H9 (cell line): Measurements from ENCODE around the gene FABP7. TPM values are rescaled to one million over a fixed set of nuclear protein-coding genes. Genes with fewer than 3 reads are reported as not detected.
A peak's percentile ranks its signal among the peaks of the same experiment; 100 is the strongest.

Experiments used
- DNase-seq: peaks from one replicate; pipeline ENCODE4 v3.0.0-alpha.2; 2017
- H2AFZ ChIP-seq: one replicate; pipeline ENCODE4 v1.6.1; 2013; ENCODE audit warnings: mild to moderate bottlenecking, low read length, control low read depth, moderate library complexity
- H2AK5ac ChIP-seq: 2 replicates; pipeline ENCODE4 v1.6.1; 2013; ENCODE audit warnings: low read length, control low read depth, mixed read lengths; ENCODE audit not compliant: insufficient read length
- H2BK120ac ChIP-seq: one replicate; pipeline ENCODE4 v1.6.1; 2013; ENCODE audit warnings: low read depth, mild to moderate bottlenecking, low read length, control low read depth, inconsistent platforms; ENCODE audit not compliant: poor library complexity, severe bottlenecking
- H2BK12ac ChIP-seq: 2 replicates; pipeline ENCODE4 v1.6.1; 2013; ENCODE audit warnings: low read length, control low read depth, mixed read lengths, low read depth; ENCODE audit not compliant: insufficient read length
- H2BK15ac ChIP-seq: 2 replicates; pipeline ENCODE4 v1.6.1; 2013; ENCODE audit warnings: low read depth, low read length, control low read depth
- H2BK20ac ChIP-seq: one replicate; pipeline ENCODE4 v1.6.1; 2013; ENCODE audit warnings: low read depth, mild to moderate bottlenecking, low read length, control low read depth, inconsistent platforms; ENCODE audit not compliant: poor library complexity, severe bottlenecking
- H2BK5ac ChIP-seq: 2 replicates; pipeline ENCODE4 v1.6.1; 2013; ENCODE audit warnings: low read length, control low read depth, mixed read lengths; ENCODE audit not compliant: insufficient read length
- H3K14ac ChIP-seq: 2 replicates; pipeline ENCODE4 v1.6.1; 2013; ENCODE audit warnings: low read length, control low read depth; ENCODE audit not compliant: insufficient read depth
- H3K18ac ChIP-seq: 2 replicates; pipeline ENCODE4 v1.6.1; 2013; ENCODE audit warnings: low read depth, mild to moderate bottlenecking, mixed read lengths, low read length, control low read depth; ENCODE audit not compliant: insufficient read length
- H3K23ac ChIP-seq: 2 replicates; pipeline ENCODE4 v1.6.1; 2013; ENCODE audit warnings: low read length, control low read depth, mixed read lengths, low read depth; ENCODE audit not compliant: insufficient read length
- H3K23me2 ChIP-seq: 2 replicates; pipeline ENCODE4 v1.6.1; 2013; ENCODE audit warnings: low read depth, mild to moderate bottlenecking, mixed read lengths, low read length, control low read depth; ENCODE audit not compliant: insufficient read length, poor library complexity, severe bottlenecking
- H3K27ac ChIP-seq: 2 replicates; pipeline ENCODE4 v1.5.1; 2013; ENCODE audit warnings: low read length, control low read depth, mixed read lengths, low read depth; ENCODE audit not compliant: insufficient read length
- H3K27me3 ChIP-seq: 2 replicates; pipeline ENCODE4 v1.6.1; 2013; ENCODE audit warnings: low read length, control low read depth, inconsistent platforms; ENCODE audit not compliant: insufficient read depth
- H3K4ac ChIP-seq: 2 replicates; pipeline ENCODE4 v1.6.1; 2013; ENCODE audit warnings: low read depth, mild to moderate bottlenecking, control low read depth, inconsistent platforms, low read length, moderate library complexity
- H3K4me1 ChIP-seq: 2 replicates; pipeline ENCODE4 v1.6.1; 2013; ENCODE audit warnings: low read length, control low read depth, inconsistent platforms; ENCODE audit not compliant: insufficient read depth
- H3K4me2 ChIP-seq: 2 replicates; pipeline ENCODE4 v1.6.1; 2013; ENCODE audit warnings: low read length, control low read depth, mixed read lengths; ENCODE audit not compliant: insufficient read length, insufficient read depth
- H3K56ac ChIP-seq: 2 replicates; pipeline ENCODE4 v1.6.1; 2013; ENCODE audit warnings: low read depth, mild to moderate bottlenecking, mixed read lengths, low read length, control low read depth; ENCODE audit not compliant: insufficient read length
- H3K79me1 ChIP-seq: 2 replicates; pipeline ENCODE4 v1.6.1; 2013; ENCODE audit warnings: low read depth, mild to moderate bottlenecking, moderate library complexity, low read length, control low read depth, inconsistent platforms; ENCODE audit not compliant: insufficient read depth, poor library complexity, severe bottlenecking
- H3K79me2 ChIP-seq: 2 replicates; pipeline ENCODE4 v1.6.1; 2013; ENCODE audit warnings: low read length, control low read depth, inconsistent platforms; ENCODE audit not compliant: insufficient read depth
- H3K9ac ChIP-seq: 2 replicates; pipeline ENCODE4 v1.6.1; 2013; ENCODE audit warnings: low read length, control low read depth, mixed read lengths; ENCODE audit not compliant: insufficient read length; ENCODE audit errors: extremely low read depth
- H3K9me3 ChIP-seq: one replicate; pipeline ENCODE4 v1.6.1; 2013; ENCODE audit warnings: low read depth, low read length, inconsistent platforms; ENCODE audit not compliant: control insufficient read depth
- H3T11ph ChIP-seq: one replicate; pipeline ENCODE4 v1.6.1; 2013; ENCODE audit warnings: mild to moderate bottlenecking, low read length, control low read depth, inconsistent platforms
- H4K20me1 ChIP-seq: one replicate; pipeline ENCODE4 v1.6.1; 2013; ENCODE audit not compliant: control insufficient read depth, insufficient read length, insufficient read depth
- H4K5ac ChIP-seq: 2 replicates; pipeline ENCODE4 v1.6.1; 2013; ENCODE audit warnings: low read depth, mild to moderate bottlenecking, mixed read lengths, low read length, control low read depth; ENCODE audit not compliant: insufficient read length
- H4K8ac ChIP-seq: replicated peaks from 2 replicates; pipeline ENCODE4 v1.6.1; 2013; ENCODE audit warnings: low read length, control low read depth, mixed read lengths, low read depth; ENCODE audit not compliant: insufficient read length
- H4K91ac ChIP-seq: 2 replicates; pipeline ENCODE4 v1.6.1; 2013; ENCODE audit warnings: low read depth, mild to moderate bottlenecking, moderate library complexity, mixed read lengths, low read length, control low read depth; ENCODE audit not compliant: insufficient read length
- H3K27ac Mint-ChIP-seq, 3 experiments: 2 replicates in 2 of 3; 3 replicates in 1 of 3; pipeline ENCODE4 v1.8.0; 2020 to 2021; ENCODE audit warnings: mixed read lengths in 3 of 3, mild to moderate bottlenecking in 1 of 3, moderate library complexity in 1 of 3
- H3K27me3 Mint-ChIP-seq: 2 replicates; pipeline ENCODE4 v1.8.0; 2021; ENCODE audit warnings: low read depth, mild to moderate bottlenecking, moderate library complexity, mixed read lengths
- H3K36me3 Mint-ChIP-seq, 3 experiments: 2 replicates in 2 of 3; 3 replicates in 1 of 3; pipeline ENCODE4 v1.8.0; 2020 to 2021; ENCODE audit warnings: low read depth in 3 of 3, mixed read lengths in 3 of 3; ENCODE audit not compliant: insufficient read depth in 1 of 3
- H3K4me1 Mint-ChIP-seq, 2 experiments: 2 replicates each; pipeline ENCODE4 v1.8.0; 2020; ENCODE audit warnings: mixed read lengths in 2 of 2
- H3K4me3 Mint-ChIP-seq, 2 experiments: 2 replicates in 1 of 2; 3 replicates in 1 of 2; pipeline ENCODE4 v1.8.0; 2020 to 2021; ENCODE audit warnings: mild to moderate bottlenecking in 2 of 2, mixed read lengths in 2 of 2, moderate library complexity in 1 of 2
- H3K9me3 Mint-ChIP-seq, 2 experiments: 2 replicates in 1 of 2; 3 replicates in 1 of 2; pipeline ENCODE4 v1.8.0; 2020; ENCODE audit warnings: mild to moderate bottlenecking in 2 of 2, mixed read lengths in 2 of 2, moderate library complexity in 1 of 2
- CTCF ChIP-seq: fragments of 200-600 bp; sonication (generic); conservative IDR thresholded peaks from 3 replicates; pipeline ENCODE4 v1.8.0; 2021; ENCODE audit warnings: antibody characterized with exemption, mild to moderate bottlenecking
- WGBS: extraction: QIAGEN DNeasy Blood & Tissue Kit; methylation state at CpG from one replicate; pipeline ENCODE4 v1.1.7; 2013; ENCODE audit warnings: missing lambda C conversion rate, low lambda C conversion rate, mixed read lengths; ENCODE audit not compliant: insufficient read length; ENCODE audit errors: extremely low coverage; 5-methylcytosine and 5-hydroxymethylcytosine counted together
- total RNA-seq: library from RNA; stranded (reverse); gene quantifications from 2 replicates; pipeline ENCODE4 v1.2.1, GENCODE V29; 2021

The FABP7 gene
- total RNA-seq, 1 experiment from 2014 or later = 3.9 TPM

GRCh38 chr6:122791310-122791679 lies 11.8 kb downstream of the FABP7 start:
- Mint-ChIP-seq H3K27ac (no peak overlapping the region), H3K4me3 (peak overlapping the region in 1 of 2 experiments; percentile 90; a peak in 1 of 5 replicates), H3K27me3 (peaks cover 35% of the 10 kb centered on the region), H3K9me3 (no peaks in the 10 kb centered on the region; a peak in 1 of 5 replicates), H3K4me1 (peaks cover 35 to 37% of the 10 kb centered on the region in 2 experiments), H3K36me3 (no peaks in the 10 kb centered on the region)
- Histone ChIP-seq H3K27ac (no peak overlapping the region), H4K5ac (no peak overlapping the region), H3K4me1 (peaks cover 5% of the 10 kb centered on the region; the same call in 1 of the 2 replicates), H3K23me2 (peaks cover 11% of the 10 kb centered on the region), H2BK15ac (no peak overlapping the region), H2BK5ac (no peak overlapping the region), H3K79me1 (no peaks in the 10 kb centered on the region), H2AK5ac (no peak overlapping the region), H4K20me1 (no peaks in the 10 kb centered on the region), H3K27me3 (peaks cover 3% of the 10 kb centered on the region; the same call in 1 of the 2 replicates), H4K91ac (no peak overlapping the region), H2BK12ac (no peak overlapping the region), H3T11ph (no peak overlapping the region), H4K8ac (no peak overlapping the region), H3K56ac (no peak overlapping the region), H3K23ac (no peak overlapping the region), H3K79me2 (no peaks in the 10 kb centered on the region), H3K18ac (no peak overlapping the region), H3K14ac (no peak overlapping the region), H2AFZ (no peak overlapping the region), H3K4ac (no peak overlapping the region), H2BK20ac (no peak overlapping the region), H3K4me2 (no peak overlapping the region), H3K9me3 (no peaks in the 10 kb centered on the region), H3K9ac (no peak overlapping the region), H2BK120ac (no peak overlapping the region)
- no CpG with 5 or more reads among the region's 2 CpGs for WGBS
- no peak for TF ChIP-seq CTCF
- DNase-seq = no peak
